ENCODE data around the gene ACSL5.
A peak's percentile ranks its signal among the peaks of the same experiment; 100 is the strongest.

Gene ACSL5

GRCh38 chr10:112467541-112468075 is 93.7 kb downstream of the ACSL5 start:
- Mint-ChIP-seq H3K4me1 (no peaks in the 10 kb centered on the region), H3K36me3 (ENCODE audit: low read depth) (peaks cover 40% of the 10 kb centered on the region), H3K27me3 (ENCODE audit: low read depth, poor library complexity) (no peaks in the 10 kb centered on the region), H3K4me3 (no peak overlapping the region), H3K27ac (no peak overlapping the region), H3K9me3 (peaks cover 8% of the 10 kb centered on the region)
- TF ChIP-seq CTCF (IDR thresholded peaks at IDR 0.05) = no peak
- no peak for DNase-seq

GRCh38 chr10:112471878-112472487 is 98.1 kb downstream of the ACSL5 start:
- no peak overlapping the region for H3K4me3 Mint-ChIP-seq
- no peaks in the 10 kb centered on the region for H3K27me3 Mint-ChIP-seq (ENCODE audit: low read depth, poor library complexity)
- no peak overlapping the region for H3K27ac Mint-ChIP-seq
- DNase-seq = no peak
- no peaks in the 10 kb centered on the region for H3K9me3 Mint-ChIP-seq
- peaks cover 12% of the 10 kb centered on the region for H3K36me3 Mint-ChIP-seq (ENCODE audit: low read depth)
- H3K4me1 Mint-ChIP-seq = no peaks in the 10 kb centered on the region
- TF ChIP-seq CTCF (IDR thresholded peaks at IDR 0.05) = peak; percentile 60

GRCh38 chr10:112475575-112476218 is 101.8 kb downstream of the ACSL5 start:
- DNase-seq = no peak
- no peaks in the 10 kb centered on the region for H3K27me3 Mint-ChIP-seq (ENCODE audit: low read depth, poor library complexity)
- H3K4me3 Mint-ChIP-seq = no peak overlapping the region

More at GRCh38 chr10:112475575-112476218, 101.8 kb downstream of the ACSL5 start:
- Mint-ChIP-seq H3K27ac (no peak overlapping the region), H3K36me3 (ENCODE audit: low read depth) (peaks cover 5% of the 10 kb centered on the region), H3K4me1 (no peaks in the 10 kb centered on the region), H3K9me3 (no peaks in the 10 kb centered on the region)
- TF ChIP-seq CTCF (IDR thresholded peaks at IDR 0.05) = peak; percentile 6

Data from nephron progenitor cell (in vitro differentiated cells).